ENCODE measurements around the gene CILP2.

The CILP2 gene

DNA sequence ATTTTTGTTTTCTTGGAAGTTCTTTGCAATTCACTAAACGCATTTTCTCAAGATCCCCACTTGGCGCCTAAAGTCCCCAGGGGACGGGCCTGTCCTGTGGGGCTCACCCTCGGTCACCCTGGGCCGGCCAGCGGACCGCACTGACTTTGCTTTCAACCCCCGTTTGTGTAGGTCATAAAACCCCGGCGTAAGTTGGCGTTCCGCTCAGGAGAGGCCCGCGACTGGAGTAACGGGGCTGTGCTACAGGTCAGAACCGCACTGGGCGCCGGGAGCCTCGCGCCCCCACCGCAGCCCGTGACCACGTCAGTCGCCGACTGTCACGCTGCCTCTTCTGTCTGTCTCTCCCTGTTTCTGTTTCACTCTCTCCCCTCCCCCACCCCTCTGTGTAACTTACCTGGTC, 36.3 kb upstream of the CILP2 start:
- DNase-seq (ENCODE audit: extremely low read depth, low read depth) = no peak
- TF ChIP-seq, protein P1, sequence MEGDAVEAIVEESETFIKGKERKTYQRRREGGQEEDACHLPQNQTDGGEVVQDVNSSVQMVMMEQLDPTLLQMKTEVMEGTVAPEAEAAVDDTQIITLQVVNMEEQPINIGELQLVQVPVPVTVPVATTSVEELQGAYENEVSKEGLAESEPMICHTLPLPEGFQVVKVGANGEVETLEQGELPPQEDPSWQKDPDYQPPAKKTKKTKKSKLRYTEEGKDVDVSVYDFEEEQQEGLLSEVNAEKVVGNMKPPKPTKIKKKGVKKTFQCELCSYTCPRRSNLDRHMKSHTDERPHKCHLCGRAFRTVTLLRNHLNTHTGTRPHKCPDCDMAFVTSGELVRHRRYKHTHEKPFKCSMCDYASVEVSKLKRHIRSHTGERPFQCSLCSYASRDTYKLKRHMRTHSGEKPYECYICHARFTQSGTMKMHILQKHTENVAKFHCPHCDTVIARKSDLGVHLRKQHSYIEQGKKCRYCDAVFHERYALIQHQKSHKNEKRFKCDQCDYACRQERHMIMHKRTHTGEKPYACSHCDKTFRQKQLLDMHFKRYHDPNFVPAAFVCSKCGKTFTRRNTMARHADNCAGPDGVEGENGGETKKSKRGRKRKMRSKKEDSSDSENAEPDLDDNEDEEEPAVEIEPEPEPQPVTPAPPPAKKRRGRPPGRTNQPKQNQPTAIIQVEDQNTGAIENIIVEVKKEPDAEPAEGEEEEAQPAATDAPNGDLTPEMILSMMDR (IDR thresholded peaks at IDR 0.05; ENCODE audit: low read depth, low read length) = no peak

DNA sequence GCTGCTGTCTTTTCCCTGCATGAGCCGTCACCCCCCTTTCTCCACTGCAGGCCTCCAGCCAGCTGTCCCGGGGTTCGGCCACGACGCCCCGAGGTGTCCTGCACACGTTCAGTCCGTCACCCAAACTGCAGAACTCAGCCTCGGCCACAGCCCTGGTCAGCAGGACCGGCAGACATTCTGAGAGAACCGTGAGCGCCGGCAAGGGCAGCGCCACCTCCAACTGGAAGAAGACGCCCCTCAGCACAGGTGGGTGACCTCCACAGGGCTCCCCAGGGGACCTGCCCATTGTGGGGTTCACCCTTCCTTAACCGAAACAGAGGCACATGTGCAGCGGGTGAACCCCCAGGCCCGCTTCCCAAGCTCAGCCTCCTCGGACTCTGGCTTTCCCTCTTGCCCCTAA, 35.8 kb upstream of the CILP2 start:
- TF ChIP-seq, protein P1 (IDR thresholded peaks at IDR 0.05; ENCODE audit: low read depth, low read length) = no peak
- no peak for DNase-seq (ENCODE audit: extremely low read depth, low read depth)

GRCh38 chr19:19502808-19503602, 35.1 kb upstream of the CILP2 start:
- DNase-seq (ENCODE audit: extremely low read depth, low read depth) = no peak
- TF ChIP-seq, protein P1 (IDR thresholded peaks at IDR 0.05; ENCODE audit: low read depth, low read length) = no peak

DNA sequence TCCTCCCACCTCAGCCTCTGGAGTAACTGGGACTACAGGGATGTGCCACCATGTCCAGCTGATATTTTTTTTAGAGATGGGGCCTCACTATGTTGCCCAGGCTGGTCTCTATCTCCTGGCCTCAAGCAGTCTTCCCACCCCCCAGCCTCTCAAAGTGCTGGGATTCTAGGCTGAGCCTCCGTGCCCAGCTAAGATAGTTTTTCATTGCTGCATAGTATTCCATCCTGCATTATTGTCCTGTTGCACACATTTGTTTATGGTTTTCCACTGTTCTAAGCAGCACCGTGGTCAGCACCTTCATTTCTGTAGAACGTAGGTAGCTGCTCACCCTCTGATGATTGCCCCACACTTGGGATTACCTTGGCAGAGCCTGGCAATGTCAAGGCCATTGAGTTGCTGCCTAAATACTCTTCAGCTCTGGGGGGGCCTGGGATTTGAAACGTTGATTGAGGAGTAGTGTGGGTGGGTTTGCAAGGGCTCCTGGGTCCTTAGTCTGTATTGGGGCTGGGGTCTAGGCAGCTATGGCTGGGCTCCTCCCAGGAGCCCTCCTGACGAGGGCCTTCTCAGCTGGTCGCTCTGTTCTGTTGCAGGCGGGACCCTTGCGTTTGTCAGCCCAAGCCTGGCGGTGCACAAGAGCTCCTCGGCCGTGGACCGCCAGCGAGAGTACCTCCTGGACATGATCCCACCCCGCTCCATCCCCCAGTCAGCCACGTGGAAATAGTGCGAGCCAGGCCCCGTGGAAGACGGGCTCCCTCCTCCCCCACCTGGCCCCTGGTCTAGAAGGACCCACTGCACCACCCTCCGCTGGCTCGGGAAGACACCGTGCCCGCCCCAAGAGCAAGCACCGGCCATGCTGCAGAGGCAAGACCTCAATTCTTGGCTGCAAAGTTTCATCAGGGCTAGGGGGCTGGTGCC, 33.1 kb upstream of the CILP2 start:
- no peak for DNase-seq (ENCODE audit: extremely low read depth, low read depth)
- TF ChIP-seq, protein P1 (IDR thresholded peaks at IDR 0.05; ENCODE audit: low read depth, low read length) = no peak

DNA sequence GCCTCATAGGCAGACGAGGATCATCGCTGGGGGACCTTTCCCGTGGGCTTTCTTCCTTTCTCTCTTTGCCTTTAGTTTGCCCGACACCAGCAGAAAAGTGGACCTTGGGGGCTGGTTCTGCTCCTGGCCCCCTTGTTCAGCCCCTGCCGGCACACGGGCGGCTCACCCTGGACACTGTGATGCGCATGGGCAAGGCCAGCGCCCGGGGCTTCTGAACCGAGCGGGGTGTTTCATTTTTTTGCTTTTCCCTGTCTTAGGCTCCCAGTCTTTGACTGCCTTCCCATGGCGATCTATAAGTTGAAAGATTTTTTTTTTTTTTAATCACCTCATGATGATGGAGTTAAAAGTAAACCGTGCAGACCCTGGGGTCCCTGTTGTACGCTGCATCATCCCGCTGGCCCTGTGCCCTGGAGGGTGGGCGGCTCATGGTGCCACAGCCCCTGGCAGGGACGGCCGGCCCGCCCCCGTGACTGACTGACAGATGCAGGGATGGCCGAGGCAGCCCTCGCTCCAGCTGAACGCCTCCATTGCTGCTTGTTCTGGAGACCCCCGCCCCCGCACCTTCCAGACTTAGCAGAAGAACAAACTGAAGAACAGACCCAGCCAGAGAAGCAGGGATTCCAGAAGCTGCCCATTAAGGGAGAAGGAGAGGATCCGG, 32.3 kb upstream of the CILP2 start:
- TF ChIP-seq, protein P1 (IDR thresholded peaks at IDR 0.05; ENCODE audit: low read depth, low read length) = no peak
- DNase-seq (ENCODE audit: extremely low read depth, low read depth) = no peak

- DNase-seq (ENCODE audit: extremely low read depth, low read depth) = no peak
- TF ChIP-seq, protein P1 (IDR thresholded peaks at IDR 0.05; ENCODE audit: low read depth, low read length) = no peak
Measured at GRCh38 chr19:19506592-19506991, 31.5 kb upstream of the CILP2 start.
